Measurements from ENCODE around the gene GPR161.

DNA sequence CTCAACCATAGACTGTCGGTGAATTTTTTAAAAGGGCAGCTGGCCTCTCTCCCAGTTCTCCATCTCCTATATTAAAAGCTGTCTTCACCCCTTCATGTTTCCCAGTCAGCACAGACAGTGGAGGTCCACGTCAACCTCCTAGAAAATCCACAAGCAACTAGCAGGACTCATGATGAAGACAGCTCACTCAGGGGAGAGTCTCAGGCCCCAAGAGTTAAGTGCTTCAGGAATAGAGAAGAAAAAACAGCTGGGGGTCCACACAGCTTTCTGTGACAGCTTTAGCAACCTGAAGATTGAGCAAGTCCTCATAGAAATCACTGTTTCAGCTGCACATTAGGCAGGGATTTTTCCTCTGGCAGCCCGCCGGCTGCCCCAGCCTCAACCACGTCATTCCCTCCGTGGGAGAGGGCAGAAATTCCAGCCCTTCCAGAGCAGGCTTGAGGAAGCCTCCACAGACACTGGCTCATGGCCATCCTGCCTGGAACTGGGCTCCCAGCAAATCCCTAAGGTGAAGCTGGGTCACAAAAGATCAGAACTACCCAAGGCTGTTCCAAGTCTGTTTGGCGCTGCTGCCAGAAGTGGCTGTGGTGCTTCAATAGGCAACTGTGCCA lies 15.2 kb downstream of the GPR161 start:
- TF ChIP-seq, protein P1, sequence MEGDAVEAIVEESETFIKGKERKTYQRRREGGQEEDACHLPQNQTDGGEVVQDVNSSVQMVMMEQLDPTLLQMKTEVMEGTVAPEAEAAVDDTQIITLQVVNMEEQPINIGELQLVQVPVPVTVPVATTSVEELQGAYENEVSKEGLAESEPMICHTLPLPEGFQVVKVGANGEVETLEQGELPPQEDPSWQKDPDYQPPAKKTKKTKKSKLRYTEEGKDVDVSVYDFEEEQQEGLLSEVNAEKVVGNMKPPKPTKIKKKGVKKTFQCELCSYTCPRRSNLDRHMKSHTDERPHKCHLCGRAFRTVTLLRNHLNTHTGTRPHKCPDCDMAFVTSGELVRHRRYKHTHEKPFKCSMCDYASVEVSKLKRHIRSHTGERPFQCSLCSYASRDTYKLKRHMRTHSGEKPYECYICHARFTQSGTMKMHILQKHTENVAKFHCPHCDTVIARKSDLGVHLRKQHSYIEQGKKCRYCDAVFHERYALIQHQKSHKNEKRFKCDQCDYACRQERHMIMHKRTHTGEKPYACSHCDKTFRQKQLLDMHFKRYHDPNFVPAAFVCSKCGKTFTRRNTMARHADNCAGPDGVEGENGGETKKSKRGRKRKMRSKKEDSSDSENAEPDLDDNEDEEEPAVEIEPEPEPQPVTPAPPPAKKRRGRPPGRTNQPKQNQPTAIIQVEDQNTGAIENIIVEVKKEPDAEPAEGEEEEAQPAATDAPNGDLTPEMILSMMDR (conservative IDR thresholded peaks at IDR 0.05; ENCODE audit: low read depth, low read length), result no peak
- no peak for TF ChIP-seq EZH2 (IDR thresholded peaks at IDR 0.05; ENCODE audit: low read length, unreplicated experiment)
- no peak for TF ChIP-seq EZH2phosphoT487 (IDR thresholded peaks at IDR 0.05; ENCODE audit: borderline replicate concordance, low read length)

Measured in PC-3 (cell line).